ENCODE data around the gene PDE3B.

DNA sequence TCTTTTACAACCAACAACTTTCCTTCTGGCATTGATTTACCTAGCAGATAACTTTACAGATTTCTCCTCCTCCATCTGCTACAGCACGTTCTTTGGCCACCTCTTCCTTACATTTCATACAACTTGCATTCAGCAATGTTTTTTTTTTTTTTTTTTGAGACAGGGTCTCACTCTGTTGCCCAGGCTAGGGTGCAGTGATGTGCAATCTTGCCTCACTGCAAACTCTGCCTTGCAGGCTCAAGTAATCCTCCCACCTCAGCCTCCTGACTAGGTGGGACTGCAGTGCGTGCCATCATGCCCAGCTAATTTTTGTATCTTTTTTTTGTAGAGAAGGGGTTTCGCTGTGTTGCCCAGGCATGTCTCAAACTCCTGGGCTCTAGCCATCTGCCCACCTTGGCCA, 6.5 kb downstream of the PDE3B start:
- TF ChIP-seq POLR2A (IDR thresholded peaks at IDR 0.05; ENCODE audit: low read length) (no peak), GATA1 (IDR thresholded peaks at IDR 0.05; ENCODE audit: low read depth, low read length) (no peak)
